Measurements from ENCODE around the gene AACS. TPM values are rescaled to one million over a fixed set of nuclear protein-coding genes. Genes with fewer than 3 reads are reported as not detected.
"Not testable (repeated sequence)": the region's sequence is repeated elsewhere in the genome, so short reads cannot be mapped to it uniquely, and the experiment has no call there.

AACS gene
- total and polyA plus RNA-seq, 2 experiments from 2014 or later, result 24.2 to 33.2 TPM

GRCh38 chr12:125072496-125072895, 7.3 kb downstream of the AACS start:
- Histone ChIP-seq H3K36me3 (replicated peaks; ENCODE audit: insufficient read depth, low read depth) (no peaks in the 10 kb centered on the region), H3K9me3 (ENCODE audit: low read depth) (no peaks in the 10 kb centered on the region), H3K9me2 (replicated peaks; ENCODE audit: insufficient read depth) (no peaks in the 10 kb centered on the region), H3K4me2 (no peak overlapping the region), H4K20me1 (ENCODE audit: insufficient read depth, poor library complexity, severe bottlenecking) (peaks cover 5% of the 10 kb centered on the region), H3K4me3 (no peak overlapping the region), H2AFZ (no peak overlapping the region), H3K27ac (no peak overlapping the region), H3K79me2 (peaks cover 21% of the 10 kb centered on the region), H3K4me1 (ENCODE audit: insufficient read depth) (no peaks in the 10 kb centered on the region), H3K27me3 (no peaks in the 10 kb centered on the region)
- no peak for DNase-seq (ENCODE audit: low spot score)
- 88% methylated on average over 2 of the region's 2 CpGs for WGBS (ENCODE audit: low lambda C conversion rate, missing lambda C conversion rate)
- no peak for TF ChIP-seq CTCF (IDR thresholded peaks at IDR 0.05; ENCODE audit: poor library complexity)
- TF ChIP-seq EZH2phosphoT487 (IDR thresholded peaks at IDR 0.05; ENCODE audit: low read depth, severe bottlenecking, unreplicated experiment), result no peak
- no peak for TF ChIP-seq EZH2 (IDR thresholded peaks at IDR 0.05; ENCODE audit: borderline replicate concordance)

GRCh38 chr12:125074294-125074693, 9.1 kb downstream of the AACS start:
- DNase-seq (ENCODE audit: low spot score); H3K4me2 ChIP-seq; H4K20me1 ChIP-seq (ENCODE audit: insufficient read depth, poor library complexity, severe bottlenecking); H3K9me2 ChIP-seq (replicated peaks; ENCODE audit: insufficient read depth); H3K4me1 ChIP-seq (ENCODE audit: insufficient read depth); H3K79me2 ChIP-seq; H3K27ac ChIP-seq; H3K4me3 ChIP-seq; H2AFZ ChIP-seq; H3K9me3 ChIP-seq (ENCODE audit: low read depth); H3K36me3 ChIP-seq (replicated peaks; ENCODE audit: insufficient read depth, low read depth); H3K27me3 ChIP-seq: not testable (repeated sequence)
- WGBS (ENCODE audit: low lambda C conversion rate, missing lambda C conversion rate), result 96% methylated on average over 2 of the region's 2 CpGs

GRCh38 chr12:125076103-125076502, 10.9 kb downstream of the AACS start:
- WGBS (ENCODE audit: low lambda C conversion rate, missing lambda C conversion rate), result 95% methylated on average over 6 of the region's 6 CpGs
- no peaks in the 10 kb centered on the region for H3K36me3 ChIP-seq (replicated peaks; ENCODE audit: insufficient read depth, low read depth)
- no peak for DNase-seq (ENCODE audit: low spot score)

GRCh38 chr12:125079084-125079483, 13.8 kb downstream of the AACS start:
- Histone ChIP-seq H3K79me2 (no peaks in the 10 kb centered on the region), H2AFZ (no peak overlapping the region), H3K27me3 (no peaks in the 10 kb centered on the region), H3K9me2 (replicated peaks; ENCODE audit: insufficient read depth) (no peaks in the 10 kb centered on the region), H3K9me3 (ENCODE audit: low read depth) (no peaks in the 10 kb centered on the region), H3K36me3 (replicated peaks; ENCODE audit: insufficient read depth, low read depth) (no peaks in the 10 kb centered on the region), H3K4me2 (no peak overlapping the region), H3K4me3 (no peak overlapping the region), H4K20me1 (ENCODE audit: insufficient read depth, poor library complexity, severe bottlenecking) (no peaks in the 10 kb centered on the region), H3K4me1 (ENCODE audit: insufficient read depth) (no peaks in the 10 kb centered on the region), H3K27ac (peak overlapping the region; percentile 81)
- DNase-seq (ENCODE audit: low spot score), result no peak
- TF ChIP-seq EZH2phosphoT487 (IDR thresholded peaks at IDR 0.05; ENCODE audit: low read depth, severe bottlenecking, unreplicated experiment) (no peak), EZH2 (IDR thresholded peaks at IDR 0.05; ENCODE audit: borderline replicate concordance) (no peak), CTCF (IDR thresholded peaks at IDR 0.05; ENCODE audit: poor library complexity) (no peak)
- 97% methylated on average over 10 of the region's 10 CpGs for WGBS (ENCODE audit: low lambda C conversion rate, missing lambda C conversion rate)

More at GRCh38 chr12:125076103-125076502, 10.9 kb downstream of the AACS start:
- no peaks in the 10 kb centered on the region for H3K9me2 ChIP-seq (replicated peaks; ENCODE audit: insufficient read depth)
- H4K20me1 ChIP-seq (ENCODE audit: insufficient read depth, poor library complexity, severe bottlenecking), result no peaks in the 10 kb centered on the region
- H3K9me3 ChIP-seq (ENCODE audit: low read depth), result no peaks in the 10 kb centered on the region
- TF ChIP-seq CTCF (IDR thresholded peaks at IDR 0.05; ENCODE audit: poor library complexity) (no peak), EZH2phosphoT487 (IDR thresholded peaks at IDR 0.05; ENCODE audit: low read depth, severe bottlenecking, unreplicated experiment) (no peak), EZH2 (IDR thresholded peaks at IDR 0.05; ENCODE audit: borderline replicate concordance) (no peak)
- H3K27me3 ChIP-seq, result no peaks in the 10 kb centered on the region
- H3K79me2 ChIP-seq, result no peaks in the 10 kb centered on the region
- H3K4me1 ChIP-seq (ENCODE audit: insufficient read depth), result no peaks in the 10 kb centered on the region
- no peak overlapping the region for H2AFZ ChIP-seq
- no peak overlapping the region for H3K4me2 ChIP-seq
- H3K4me3 ChIP-seq, result no peak overlapping the region
- H3K27ac ChIP-seq, result no peak overlapping the region

Measured in hepatocyte (in vitro differentiated cells).